ENCODE data around the gene TBX2.

The TBX2 gene

GRCh38 chr17:61398721-61399130 is 917 bp upstream of the TBX2 start:
- H4K8ac ChIP-seq (ENCODE audit: low read depth, low read length), result no peak overlapping the region
- no peak overlapping the region for H3K27ac ChIP-seq (ENCODE audit: low read depth, low read length)

GRCh38 chr17:61400066-61400716 is 548 bp downstream of the TBX2 start:
- no CpG with 5 or more reads among the region's 90 CpGs for WGBS (ENCODE audit: extremely low coverage, insufficient coverage, insufficient read length)
- Histone ChIP-seq H3K4me2 (ENCODE audit: low read length) (peak overlapping the region; percentile 85), H2AK5ac (ENCODE audit: low read length) (no peak overlapping the region), H3K27ac (ENCODE audit: low read depth, low read length) (no peak overlapping the region), H4K12ac (ENCODE audit: low read depth, low read length) (no peak overlapping the region), H4K91ac (ENCODE audit: low read depth, low read length) (no peak overlapping the region), H3K23ac (ENCODE audit: low read length) (no peak overlapping the region), H2BK120ac (ENCODE audit: insufficient read depth, low read length, poor library complexity) (no peak overlapping the region), H2BK5ac (ENCODE audit: low read depth, low read length, poor library complexity) (no peak overlapping the region), H3K4me1 (ENCODE audit: control insufficient read depth in 1 of 2, insufficient read depth in 2 of 2, low read length in 2 of 2) (peaks cover 18 to 45% of the 10 kb centered on the region in 2 experiments), H3K9ac (ENCODE audit: low read length) (no peak overlapping the region), H2BK12ac (ENCODE audit: low read length) (no peak overlapping the region), H3K36me3 (ENCODE audit: control insufficient read depth in 1 of 2, insufficient read depth in 2 of 2, low read length in 2 of 2) (no peaks in the 10 kb centered on the region), H3K79me1 (ENCODE audit: low read length) (peaks cover 2% of the 10 kb centered on the region), H3K14ac (ENCODE audit: low read length) (no peak overlapping the region), H3K4me3 (ENCODE audit: low read depth, low read length) (peak overlapping the region; percentile 10), H3K27me3 (ENCODE audit: insufficient read depth, low read length) (peaks cover 86% of the 10 kb centered on the region), H2AFZ (ENCODE audit: insufficient read depth, low read length, poor library complexity) (no peak overlapping the region), H3K18ac (ENCODE audit: low read length) (no peak overlapping the region), H4K8ac (ENCODE audit: low read depth, low read length) (no peak overlapping the region), H3K79me2 (ENCODE audit: control insufficient read depth, insufficient read depth, low read length, poor library complexity) (no peaks in the 10 kb centered on the region), H3K4ac (ENCODE audit: low read depth, low read length) (no peak overlapping the region), H3K9me3 (ENCODE audit: insufficient read depth, low read depth, low read length) (peaks cover 14% of the 10 kb centered on the region)
- peak; percentile 66 to 81 for DNase-seq

More at GRCh38 chr17:61398721-61399130, 917 bp upstream of the TBX2 start:
- Histone ChIP-seq H3K4ac (ENCODE audit: low read depth, low read length) (no peak overlapping the region), H3K14ac (ENCODE audit: low read length) (no peak overlapping the region), H2BK5ac (ENCODE audit: low read depth, low read length, poor library complexity) (no peak overlapping the region), H3K79me1 (ENCODE audit: low read length) (peaks cover 2% of the 10 kb centered on the region), H3K79me2 (ENCODE audit: control insufficient read depth, insufficient read depth, low read length, poor library complexity) (no peaks in the 10 kb centered on the region), H3K36me3 (ENCODE audit: control insufficient read depth in 1 of 2, insufficient read depth in 2 of 2, low read length in 2 of 2) (no peaks in the 10 kb centered on the region), H2BK12ac (ENCODE audit: low read length) (no peak overlapping the region), H3K9ac (ENCODE audit: low read length) (no peak overlapping the region), H3K23ac (ENCODE audit: low read length) (no peak overlapping the region), H3K18ac (ENCODE audit: low read length) (no peak overlapping the region), H3K4me1 (ENCODE audit: control insufficient read depth in 1 of 2, insufficient read depth in 2 of 2, low read length in 2 of 2) (peaks cover 21 to 46% of the 10 kb centered on the region in 2 experiments), H4K91ac (ENCODE audit: low read depth, low read length) (no peak overlapping the region), H2AFZ (ENCODE audit: insufficient read depth, low read length, poor library complexity) (no peak overlapping the region), H3K4me3 (ENCODE audit: low read depth, low read length) (no peak overlapping the region), H2AK5ac (ENCODE audit: low read length) (no peak overlapping the region), H3K4me2 (ENCODE audit: low read length) (peak overlapping the region; percentile 85), H3K9me3 (ENCODE audit: insufficient read depth, low read depth, low read length) (peaks cover 13% of the 10 kb centered on the region), H3K27me3 (ENCODE audit: insufficient read depth, low read length) (peaks cover 75% of the 10 kb centered on the region), H4K12ac (ENCODE audit: low read depth, low read length) (no peak overlapping the region), H2BK120ac (ENCODE audit: insufficient read depth, low read length, poor library complexity) (no peak overlapping the region)
- WGBS (ENCODE audit: extremely low coverage, insufficient coverage, insufficient read length), result no CpG with 5 or more reads among the region's 34 CpGs
- peak in 1 of 2 donors; percentile 33 for DNase-seq

- Histone ChIP-seq H2BK120ac (ENCODE audit: insufficient read depth, low read length, poor library complexity) (no peak overlapping the region), H4K91ac (ENCODE audit: low read depth, low read length) (no peak overlapping the region), H3K23ac (ENCODE audit: low read length) (no peak overlapping the region), H2AK5ac (ENCODE audit: low read length) (no peak overlapping the region), H2BK5ac (ENCODE audit: low read depth, low read length, poor library complexity) (no peak overlapping the region), H2AFZ (ENCODE audit: insufficient read depth, low read length, poor library complexity) (no peak overlapping the region), H3K4ac (ENCODE audit: low read depth, low read length) (no peak overlapping the region), H3K9me3 (ENCODE audit: insufficient read depth, low read depth, low read length) (peaks cover 20% of the 10 kb centered on the region), H3K4me2 (ENCODE audit: low read length) (peak overlapping the region; percentile 56), H3K79me1 (ENCODE audit: low read length) (peaks cover 2% of the 10 kb centered on the region), H2BK12ac (ENCODE audit: low read length) (no peak overlapping the region), H3K27me3 (ENCODE audit: insufficient read depth, low read length) (peaks cover 86% of the 10 kb centered on the region), H3K4me1 (ENCODE audit: control insufficient read depth in 1 of 2, insufficient read depth in 2 of 2, low read length in 2 of 2) (peaks cover 17 to 50% of the 10 kb centered on the region in 2 experiments), H3K27ac (ENCODE audit: low read depth, low read length) (no peak overlapping the region), H3K14ac (ENCODE audit: low read length) (no peak overlapping the region), H3K9ac (ENCODE audit: low read length) (no peak overlapping the region), H4K8ac (ENCODE audit: low read depth, low read length) (no peak overlapping the region), H3K4me3 (ENCODE audit: low read depth, low read length) (no peak overlapping the region), H3K36me3 (ENCODE audit: control insufficient read depth in 1 of 2, insufficient read depth in 2 of 2, low read length in 2 of 2) (no peaks in the 10 kb centered on the region), H3K79me2 (ENCODE audit: control insufficient read depth, insufficient read depth, low read length, poor library complexity) (no peaks in the 10 kb centered on the region), H3K18ac (ENCODE audit: low read length) (no peak overlapping the region), H4K12ac (ENCODE audit: low read depth, low read length) (no peak overlapping the region)
- WGBS (ENCODE audit: extremely low coverage, insufficient coverage, insufficient read length), result no CpG with 5 or more reads among the region's 45 CpGs
- no peak for DNase-seq
Measured at GRCh38 chr17:61400717-61401388, 1.2 kb downstream of the TBX2 start.

GRCh38 chr17:61401389-61402072 is 1.9 kb downstream of the TBX2 start:
- H3K4me3 ChIP-seq (ENCODE audit: low read depth, low read length), result peak overlapping the region; percentile 23

More at GRCh38 chr17:61401389-61402072, 1.9 kb downstream of the TBX2 start:
- peaks cover 85% of the 10 kb centered on the region for H3K27me3 ChIP-seq (ENCODE audit: insufficient read depth, low read length)
- H2AFZ ChIP-seq (ENCODE audit: insufficient read depth, low read length, poor library complexity), result no peak overlapping the region
- no peak overlapping the region for H3K4me2 ChIP-seq (ENCODE audit: low read length)
- no peak overlapping the region for H3K9ac ChIP-seq (ENCODE audit: low read length)
- H3K4me1 ChIP-seq (ENCODE audit: control insufficient read depth in 1 of 2, insufficient read depth in 2 of 2, low read length in 2 of 2), result peaks cover 17 to 50% of the 10 kb centered on the region in 2 experiments
- H3K23ac ChIP-seq (ENCODE audit: low read length), result no peak overlapping the region
- H3K18ac ChIP-seq (ENCODE audit: low read length), result no peak overlapping the region
- H2BK120ac ChIP-seq (ENCODE audit: insufficient read depth, low read length, poor library complexity), result no peak overlapping the region
- no CpG with 5 or more reads among the region's 25 CpGs for WGBS (ENCODE audit: extremely low coverage, insufficient coverage, insufficient read length)
- no peak for DNase-seq
- no peak overlapping the region for H4K8ac ChIP-seq (ENCODE audit: low read depth, low read length)
- no peak overlapping the region for H2AK5ac ChIP-seq (ENCODE audit: low read length)
- H3K27ac ChIP-seq (ENCODE audit: low read depth, low read length), result no peak overlapping the region
- H3K4ac ChIP-seq (ENCODE audit: low read depth, low read length), result no peak overlapping the region
- no peak overlapping the region for H3K14ac ChIP-seq (ENCODE audit: low read length)
- H3K36me3 ChIP-seq (ENCODE audit: control insufficient read depth in 1 of 2, insufficient read depth in 2 of 2, low read length in 2 of 2), result no peaks in the 10 kb centered on the region
- H4K12ac ChIP-seq (ENCODE audit: low read depth, low read length), result no peak overlapping the region
- H2BK5ac ChIP-seq (ENCODE audit: low read depth, low read length, poor library complexity), result no peak overlapping the region
- peaks cover 18% of the 10 kb centered on the region for H3K9me3 ChIP-seq (ENCODE audit: insufficient read depth, low read depth, low read length)
- no peak overlapping the region for H4K91ac ChIP-seq (ENCODE audit: low read depth, low read length)
- peaks cover 2% of the 10 kb centered on the region for H3K79me1 ChIP-seq (ENCODE audit: low read length)
- H2BK12ac ChIP-seq (ENCODE audit: low read length), result no peak overlapping the region
- no peaks in the 10 kb centered on the region for H3K79me2 ChIP-seq (ENCODE audit: control insufficient read depth, insufficient read depth, low read length, poor library complexity)

All from trophoblast cell (in vitro differentiated cells and primary cell).